Sigmoid colon (tissue), 7 donors: ENCODE data around the gene MMP28. TPM values are rescaled to one million over a fixed set of nuclear protein-coding genes. Genes with fewer than 3 reads are reported as not detected.

Source experiments
- DNase-seq: peaks from one replicate; pipeline ENCODE4 v3.0.0-alpha.2; 2019
- H3K27ac ChIP-seq, 4 donors: fragments of 200-600 bp; sonication (generic); one replicate each; pipeline ENCODE4 v1.5.1; 2016 to 2019; ENCODE audit warnings: mild to moderate bottlenecking in 1 of 4
- H3K27me3 ChIP-seq, 3 donors: fragments of 200-600 bp; sonication (generic); one replicate each; pipeline ENCODE4 v1.5.1; 2019; ENCODE audit warnings: mild to moderate bottlenecking in 1 of 3
- H3K36me3 ChIP-seq, 4 donors: fragments of 200-600 bp; sonication (generic); one replicate each; pipeline ENCODE4 v1.5.1; 2016 to 2019
- H3K4me1 ChIP-seq, 4 donors: fragments of 200-600 bp; sonication (generic); one replicate each; pipeline ENCODE4 v1.5.1; 2017 to 2019
- H3K4me3 ChIP-seq, 4 donors: fragments of 200-600 bp; sonication (generic); one replicate each; pipeline ENCODE4 v1.5.1; 2017 to 2019; ENCODE audit warnings: mild to moderate bottlenecking in 2 of 4, moderate library complexity in 1 of 4
- H3K9me3 ChIP-seq, 4 donors: fragments of 200-600 bp in 3 of 4; sonication (generic) in 3 of 4; one replicate each; pipeline versions ENCODE4 v1.5.1 to v1.6.1; 2013 to 2019
- CTCF ChIP-seq, 4 experiments: fragments of 450-650 bp in 3 of 4; fragments of 200-600 bp in 1 of 4; IDR thresholded peaks; one replicate each; pipeline ENCODE4 v1.5.1; 2016 to 2019; ENCODE audit warnings: antibody characterized with exemption in 4 of 4, mild to moderate bottlenecking in 3 of 4, moderate library complexity in 2 of 4
- EP300 ChIP-seq, 4 donors: sonication (generic); formaldehyde crosslinking; IDR thresholded peaks; one replicate each; pipeline ENCODE4 v1.6.1; 2017; ENCODE audit warnings: antibody characterized with exemption in 4 of 4
- POLR2A ChIP-seq, 2 donors: fragments of 450-650 bp; IDR thresholded peaks; one replicate each; pipeline ENCODE4 v1.6.1; 2016; ENCODE audit warnings: antibody characterized with exemption in 2 of 2, mild to moderate bottlenecking in 2 of 2, moderate library complexity in 2 of 2
- POLR2AphosphoS5 ChIP-seq, 4 donors: sonication (generic); formaldehyde crosslinking; IDR thresholded peaks; one replicate each; pipeline ENCODE4 v1.6.1; 2017; ENCODE audit warnings: antibody characterized with exemption in 4 of 4
- WGBS, 2 donors: extraction: QIAGEN DNeasy Blood & Tissue Kit; methylation state at CpG; one replicate each; pipeline ENCODE4 v1.1.7; 2013; 5-methylcytosine and 5-hydroxymethylcytosine counted together
- intact Hi-C: fragments of 100-400 bp; cut with DNase I; formaldehyde crosslinking; loops from one replicate; pipeline ENCODE4 v1.15.1; 2023
- polyA plus RNA-seq, 3 donors: library from polyadenylated mRNA; stranded (reverse); fragments of 200-250 nt; gene quantifications; one replicate each; pipeline ENCODE4 v1.2.3, GENCODE V29; 2013
- total RNA-seq, 4 donors: library from RNA; depleted of rRNA; stranded (reverse); fragments of >200 nt; gene quantifications; one replicate each; pipeline ENCODE4 v1.1.0, GENCODE V29; 2016
- donor health status: healthy with polysubstance abuse.
- donor health status: Bipolar disorder and iron deficiency.
- donor health status: healthy.

The MMP28 gene
- total and polyA plus RNA-seq, 7 donors, result 15.8 to 60.8 (median 30.3) TPM

DNA sequence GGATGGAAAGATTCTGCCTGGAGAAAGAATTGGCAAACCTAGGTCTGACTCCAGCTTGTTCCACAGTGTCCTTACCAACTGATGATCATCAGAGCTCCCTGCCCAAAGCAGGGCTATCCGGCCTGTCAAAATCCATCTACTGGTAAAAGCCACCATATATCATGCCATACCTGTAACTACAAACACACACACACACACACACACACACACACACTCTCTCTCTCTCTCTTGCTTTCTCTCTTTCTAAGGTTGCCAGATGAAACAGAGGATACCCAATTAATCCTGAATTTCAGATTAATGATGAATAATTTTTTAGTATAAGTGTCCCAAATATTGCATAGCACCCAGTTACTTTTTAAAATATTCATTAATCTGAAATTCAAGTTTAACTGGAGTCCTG lies 1.5 kb upstream of the MMP28 start:
- intact Hi-C loops, result no loop called here

GRCh38 chr17:35795871-35796265 lies 427 bp upstream of the MMP28 start:
- H3K4me1 ChIP-seq, result peaks cover 0 to 71% (median 56%) of the 10 kb centered on the region in 4 donors
- H3K27me3 ChIP-seq, result no peaks in the 10 kb centered on the region
- no peaks in the 10 kb centered on the region for H3K9me3 ChIP-seq
- TF ChIP-seq POLR2A (IDR thresholded peaks at IDR 0.05) (no peak), EP300 (IDR thresholded peaks at IDR 0.05) (no peak), CTCF (IDR thresholded peaks at IDR 0.05) (no peak), POLR2AphosphoS5 (IDR thresholded peaks at IDR 0.05) (no peak)
- WGBS, 2 donors, result 8 to 27% methylated on average over 8 of the region's 8 CpGs
- H3K27ac ChIP-seq, result peak overlapping the region; percentile 68 to 88 (median 78)
- DNase-seq, result no peak
- H3K36me3 ChIP-seq, result no peaks in the 10 kb centered on the region
- intact Hi-C loops, result no loop called here
- H3K4me3 ChIP-seq, result peak overlapping the region; percentile 53 to 68 (median 66)

More for the DNA sequence above, 1.5 kb upstream of the MMP28 start:
- Histone ChIP-seq H3K27me3 (no peaks in the 10 kb centered on the region), H3K27ac (no peak overlapping the region), H3K9me3 (no peaks in the 10 kb centered on the region), H3K4me1 (peaks cover 0 to 78% (median 66%) of the 10 kb centered on the region in 4 donors), H3K4me3 (no peak overlapping the region), H3K36me3 (no peaks in the 10 kb centered on the region)
- no peak for TF ChIP-seq POLR2A (IDR thresholded peaks at IDR 0.05)
- TF ChIP-seq POLR2AphosphoS5 (IDR thresholded peaks at IDR 0.05), result no peak
- no peak for TF ChIP-seq EP300 (IDR thresholded peaks at IDR 0.05)
- TF ChIP-seq CTCF (IDR thresholded peaks at IDR 0.05), result no peak
- 80 to 95% methylated on average over 1 of the region's 1 CpG for WGBS, 2 donors
- no peak for DNase-seq

GRCh38 chr17:35793257-35793656 lies 2.2 kb downstream of the MMP28 start:
- Histone ChIP-seq H3K4me1 (peaks cover 0 to 64% (median 49%) of the 10 kb centered on the region in 4 donors), H3K36me3 (no peaks in the 10 kb centered on the region), H3K4me3 (peak overlapping the region in 2 of 4 donors; percentile 64 to 68), H3K9me3 (no peaks in the 10 kb centered on the region), H3K27me3 (no peaks in the 10 kb centered on the region), H3K27ac (peak overlapping the region; percentile 31 to 80 (median 72))
- TF ChIP-seq POLR2A (IDR thresholded peaks at IDR 0.05), result no peak
- TF ChIP-seq CTCF (IDR thresholded peaks at IDR 0.05), result peak in 1 of 4 experiments; percentile 10
- TF ChIP-seq POLR2AphosphoS5 (IDR thresholded peaks at IDR 0.05), result peak in 1 of 4 donors; percentile 8
- no peak for TF ChIP-seq EP300 (IDR thresholded peaks at IDR 0.05)
- WGBS, 2 donors, result 90 to 93% methylated on average over 3 of the region's 3 CpGs
- peak; percentile 63 for DNase-seq
- intact Hi-C loops, result no loop called here

GRCh38 chr17:35791681-35792350 lies 3.6 kb downstream of the MMP28 start:
- 78 to 83% methylated on average over 9 of the region's 9 CpGs for WGBS, 2 donors
- H3K36me3 ChIP-seq, result no peaks in the 10 kb centered on the region
- peak; percentile 40 for DNase-seq
- TF ChIP-seq EP300 (IDR thresholded peaks at IDR 0.05) (no peak), CTCF (IDR thresholded peaks at IDR 0.05) (no peak), POLR2AphosphoS5 (IDR thresholded peaks at IDR 0.05) (no peak), POLR2A (IDR thresholded peaks at IDR 0.05) (no peak)
- H3K27ac ChIP-seq, result peak overlapping the region in 3 of 4 donors; percentile 68 to 80 (median 77)
- no peaks in the 10 kb centered on the region for H3K9me3 ChIP-seq
- H3K4me1 ChIP-seq, result peaks cover 0 to 78% (median 64%) of the 10 kb centered on the region in 4 donors
- no peaks in the 10 kb centered on the region for H3K27me3 ChIP-seq
- intact Hi-C loops, result no loop called here
- no peak overlapping the region for H3K4me3 ChIP-seq
